Panc1 (cell line): ENCODE results near the gene C17orf100. TPM values are rescaled to one million over a fixed set of nuclear protein-coding genes. Genes with fewer than 3 reads are reported as not detected.

Source experiments
- ATAC-seq: fragments of 200-7000 bp; cut with Tn5 transposase; 2 replicates; pipeline ENCODE4 v1.9.1; 2020; ENCODE audit warnings: mild to moderate bottlenecking, moderate library complexity
- BruUV-seq: library from RNA; stranded (reverse); fragments of 400-500 nt; replicated peaks from 2 replicates; lab custom pipeline; 2021; lab: Mats Ljungman, UMichigan
- CTCF ChIA-PET: fragments of 300-600 bp; sonication (Branson Sonifier 250); formaldehyde crosslinking; loops from one replicate; lab custom pipeline; 2022; ENCODE audit warnings: antibody characterized with exemption; lab: Charles Lee
- POLR2A ChIA-PET: fragments of 300-600 bp; sonication (Branson Sonifier 250); formaldehyde crosslinking; loops from one replicate; lab custom pipeline; 2022; ENCODE audit warnings: antibody characterized with exemption; lab: Charles Lee
- DNase-seq: peaks from one replicate; pipeline ENCODE4 v3.0.0-alpha.2; 2010; ENCODE audit warnings: low read depth, low spot score
- H3K27ac ChIP-seq: 2 replicates; pipeline ENCODE4 v1.5.1; 2011; ENCODE audit warnings: mild to moderate bottlenecking, low read length, inconsistent platforms
- H3K27me3 ChIP-seq: fragments of 200-500 bp; sonication (Bioruptor generic); 2 replicates; pipeline ENCODE4 v1.6.0; 2014; ENCODE audit warnings: low read length, inconsistent platforms; ENCODE audit not compliant: control insufficient read depth, insufficient read depth
- H3K36me3 ChIP-seq: fragments of 200-500 bp; sonication (Bioruptor generic); 2 replicates; pipeline ENCODE4 v1.5.1; 2014; ENCODE audit warnings: inconsistent platforms, mild to moderate bottlenecking, low read length, moderate library complexity; ENCODE audit not compliant: control insufficient read depth, insufficient read depth
- H3K4me1 ChIP-seq: 2 replicates; pipeline ENCODE4 v1.5.1; 2011; ENCODE audit warnings: inconsistent platforms, mild to moderate bottlenecking, low read length, moderate library complexity; ENCODE audit not compliant: control insufficient read depth, insufficient read depth
- H3K4me3 ChIP-seq, 2 experiments: 2 replicates each; pipeline ENCODE4 v1.5.1; 2011 to 2012; ENCODE audit warnings: low read depth in 2 of 2, low read length in 2 of 2, mild to moderate bottlenecking in 2 of 2, inconsistent platforms in 1 of 2, moderate library complexity in 1 of 2
- H3K9me3 ChIP-seq: fragments of 200-500 bp; sonication (Bioruptor generic); 2 replicates; pipeline ENCODE4 v1.5.1; 2014; ENCODE audit warnings: low read depth, mild to moderate bottlenecking, inconsistent platforms, low read length, moderate library complexity; ENCODE audit not compliant: control insufficient read depth, insufficient read depth
- CTCF ChIP-seq: fragments of 450-650 bp; IDR thresholded peaks from 2 replicates; pipeline ENCODE4 v1.5.1; 2017; ENCODE audit warnings: mild to moderate bottlenecking
- POLR2AphosphoS5 ChIP-seq: IDR thresholded peaks from 2 replicates; pipeline ENCODE4 v1.6.1; 2012; ENCODE audit warnings: mild to moderate bottlenecking, low read depth, low read length, moderate library complexity
- SIN3A ChIP-seq: IDR thresholded peaks from 2 replicates; pipeline ENCODE4 v1.6.1; 2012; ENCODE audit warnings: low read depth, mild to moderate bottlenecking, low read length, moderate library complexity, borderline replicate concordance; ENCODE audit not compliant: insufficient read depth
- TCF7L2 ChIP-seq: IDR thresholded peaks from 2 replicates; pipeline ENCODE4 v1.6.1; 2011; ENCODE audit warnings: mild to moderate bottlenecking, low read depth, low read length, inconsistent platforms
- in situ Hi-C: cut with HindIII; loops from 2 replicates; pipeline ENCODE4 v1.10.0; 2016; ENCODE audit warnings: low sequenced_read_pairs, low pct_unique_long_range_greater_than_20kb
- intact Hi-C: fragments of 100-400 bp; cut with micrococcal nuclease; formaldehyde crosslinking; loops from one replicate; pipeline ENCODE4 v1.10.0; 2022; ENCODE audit not compliant: unreplicated experiment
- total RNA-seq: library from RNA; stranded (reverse); gene quantifications from one replicate; pipeline ENCODE4 v1.2.1, GENCODE V29; 2021; ENCODE audit not compliant: unreplicated experiment
- TF ChIP-seq, protein P1 (sequence below), 2 experiments: IDR thresholded peaks; 2 replicates each; pipeline ENCODE4 v1.6.1; 2011 to 2012; ENCODE audit warnings: low read depth in 2 of 2, control low read depth in 1 of 2, low read length in 1 of 2, mild to moderate bottlenecking in 1 of 2, moderate library complexity in 1 of 2; ENCODE audit not compliant: insufficient read depth in 1 of 2

Gene C17orf100
- total RNA-seq, 1 experiment from 2014 or later, result 2.8 TPM

DNA sequence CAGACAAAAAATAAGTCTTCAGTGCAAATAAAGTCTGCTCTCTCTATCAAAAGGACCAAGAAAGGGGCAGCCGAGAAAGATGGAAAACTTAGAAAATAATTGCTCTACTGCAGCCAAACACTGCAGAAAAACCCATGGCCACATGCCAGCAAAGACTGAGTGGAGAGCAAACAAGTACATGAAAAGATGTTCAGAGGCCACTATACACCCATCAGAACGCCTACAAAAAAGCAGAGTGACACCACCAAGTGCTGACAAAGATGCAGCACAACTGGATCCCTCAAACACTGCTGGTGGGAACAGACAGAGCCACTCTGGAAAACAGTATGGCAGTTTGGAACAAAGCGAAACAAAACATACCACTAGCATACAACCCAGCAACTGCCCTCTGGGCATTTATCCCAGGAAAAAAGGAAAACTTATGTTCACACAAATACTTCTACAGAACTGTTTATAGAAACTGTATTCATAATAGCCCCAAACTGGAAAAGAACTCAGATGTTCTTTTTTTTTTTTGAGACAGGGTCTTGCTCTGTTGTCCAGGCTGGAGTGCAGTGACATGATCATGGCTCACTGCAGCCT, 47.7 kb upstream of the C17orf100 start:
- TF ChIP-seq CTCF, result no peak
- no peak for TF ChIP-seq SIN3A
- TF ChIP-seq, protein P1, sequence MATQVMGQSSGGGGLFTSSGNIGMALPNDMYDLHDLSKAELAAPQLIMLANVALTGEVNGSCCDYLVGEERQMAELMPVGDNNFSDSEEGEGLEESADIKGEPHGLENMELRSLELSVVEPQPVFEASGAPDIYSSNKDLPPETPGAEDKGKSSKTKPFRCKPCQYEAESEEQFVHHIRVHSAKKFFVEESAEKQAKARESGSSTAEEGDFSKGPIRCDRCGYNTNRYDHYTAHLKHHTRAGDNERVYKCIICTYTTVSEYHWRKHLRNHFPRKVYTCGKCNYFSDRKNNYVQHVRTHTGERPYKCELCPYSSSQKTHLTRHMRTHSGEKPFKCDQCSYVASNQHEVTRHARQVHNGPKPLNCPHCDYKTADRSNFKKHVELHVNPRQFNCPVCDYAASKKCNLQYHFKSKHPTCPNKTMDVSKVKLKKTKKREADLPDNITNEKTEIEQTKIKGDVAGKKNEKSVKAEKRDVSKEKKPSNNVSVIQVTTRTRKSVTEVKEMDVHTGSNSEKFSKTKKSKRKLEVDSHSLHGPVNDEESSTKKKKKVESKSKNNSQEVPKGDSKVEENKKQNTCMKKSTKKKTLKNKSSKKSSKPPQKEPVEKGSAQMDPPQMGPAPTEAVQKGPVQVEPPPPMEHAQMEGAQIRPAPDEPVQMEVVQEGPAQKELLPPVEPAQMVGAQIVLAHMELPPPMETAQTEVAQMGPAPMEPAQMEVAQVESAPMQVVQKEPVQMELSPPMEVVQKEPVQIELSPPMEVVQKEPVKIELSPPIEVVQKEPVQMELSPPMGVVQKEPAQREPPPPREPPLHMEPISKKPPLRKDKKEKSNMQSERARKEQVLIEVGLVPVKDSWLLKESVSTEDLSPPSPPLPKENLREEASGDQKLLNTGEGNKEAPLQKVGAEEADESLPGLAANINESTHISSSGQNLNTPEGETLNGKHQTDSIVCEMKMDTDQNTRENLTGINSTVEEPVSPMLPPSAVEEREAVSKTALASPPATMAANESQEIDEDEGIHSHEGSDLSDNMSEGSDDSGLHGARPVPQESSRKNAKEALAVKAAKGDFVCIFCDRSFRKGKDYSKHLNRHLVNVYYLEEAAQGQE (IDR thresholded peaks at IDR 0.05; ENCODE audit: insufficient read depth in 1 of 2, low read depth in 2 of 2, low read length in 1 of 2), result no peak
- no peak for TF ChIP-seq TCF7L2
- no peak for TF ChIP-seq POLR2AphosphoS5
- intact Hi-C loops (no loop called here), in situ Hi-C loops (no loop called here)
- no TSS peak for BruUV-seq
- no peak overlapping the region for H3K4me3 ChIP-seq
- ATAC-seq, result no peak
- DNase-seq, result no peak
- no peak overlapping the region for H3K27ac ChIP-seq
- H3K9me3 ChIP-seq, result no peaks in the 10 kb centered on the region
- H3K4me1 ChIP-seq, result no peaks in the 10 kb centered on the region
- ChIA-PET CTCF (no interaction called here), POLR2A (no interaction called here)
- H3K27me3 ChIP-seq, result no peaks in the 10 kb centered on the region
- H3K36me3 ChIP-seq, result peaks cover 23% of the 10 kb centered on the region

- BruUV-seq, result no TSS peak
- H3K4me1 ChIP-seq, result no peaks in the 10 kb centered on the region
- no peak for ATAC-seq
- ChIA-PET CTCF (no interaction called here), POLR2A (no interaction called here)
- TF ChIP-seq TCF7L2, result no peak
- TF ChIP-seq, protein P1 (IDR thresholded peaks at IDR 0.05; ENCODE audit: insufficient read depth in 1 of 2, low read depth in 2 of 2, low read length in 1 of 2), result no peak
- TF ChIP-seq SIN3A, result no peak
- no peak for TF ChIP-seq CTCF
- TF ChIP-seq POLR2AphosphoS5, result no peak
- H3K4me3 ChIP-seq, result no peak overlapping the region
- intact Hi-C loops (no loop called here), in situ Hi-C loops (no loop called here)
- no peak for DNase-seq
- H3K27ac ChIP-seq, result no peak overlapping the region
- no peaks in the 10 kb centered on the region for H3K9me3 ChIP-seq
- no peaks in the 10 kb centered on the region for H3K27me3 ChIP-seq
- H3K36me3 ChIP-seq, result peaks cover 28% of the 10 kb centered on the region
These were observed 46.4 kb upstream of the C17orf100 start for GRCh38 chr17:6605142-6605541.
